IPS-20b (cell line): ENCODE data around the gene DPM1.

Experiments used
- H3K27ac ChIP-seq: one replicate; pipeline ENCODE4 v1.5.1; 2013; ENCODE audit warnings: low read length
- H3K27me3 ChIP-seq: 2 replicates; pipeline ENCODE4 v1.6.1; 2013; ENCODE audit warnings: mild to moderate bottlenecking, low read length, inconsistent platforms; ENCODE audit not compliant: insufficient read depth
- H3K36me3 ChIP-seq: 2 replicates; pipeline ENCODE4 v1.6.1; 2013; ENCODE audit warnings: low read depth, mild to moderate bottlenecking, inconsistent platforms, low read length, moderate library complexity; ENCODE audit not compliant: insufficient read depth
- H3K4me1 ChIP-seq: 2 replicates; pipeline ENCODE4 v1.6.1; 2013; ENCODE audit warnings: mild to moderate bottlenecking, control low read depth, inconsistent platforms, low read length, moderate library complexity; ENCODE audit not compliant: insufficient read depth
- H3K4me3 ChIP-seq: 2 replicates; pipeline ENCODE4 v1.5.1; 2013; ENCODE audit warnings: mild to moderate bottlenecking, low read length, inconsistent platforms
- H3K9ac ChIP-seq: 2 replicates; pipeline ENCODE4 v1.6.1; 2013; ENCODE audit warnings: low read depth, mild to moderate bottlenecking, inconsistent platforms, low read length, moderate library complexity
- H3K9me3 ChIP-seq: 2 replicates; pipeline ENCODE4 v1.6.1; 2013; ENCODE audit warnings: mild to moderate bottlenecking, low read depth, low read length, inconsistent platforms; ENCODE audit not compliant: insufficient read depth

DPM1 gene

GRCh38 chr20:50977066-50978021 lies 19.0 kb upstream of the DPM1 start:
- Histone ChIP-seq H3K9ac (no peak overlapping the region), H3K27ac (no peak overlapping the region), H3K27me3 (no peaks in the 10 kb centered on the region), H3K36me3 (no peaks in the 10 kb centered on the region), H3K9me3 (no peaks in the 10 kb centered on the region), H3K4me3 (no peak overlapping the region), H3K4me1 (no peaks in the 10 kb centered on the region)

- no peaks in the 10 kb centered on the region for H3K4me1 ChIP-seq
- H3K27ac ChIP-seq: no peak overlapping the region
- H3K4me3 ChIP-seq: no peak overlapping the region
- H3K9me3 ChIP-seq: no peaks in the 10 kb centered on the region
- H3K36me3 ChIP-seq: no peaks in the 10 kb centered on the region
- H3K9ac ChIP-seq: no peak overlapping the region
- H3K27me3 ChIP-seq: no peaks in the 10 kb centered on the region
Measured at GRCh38 chr20:50975701-50976330, 17.5 kb upstream of the DPM1 start.

- no peak overlapping the region for H3K27ac ChIP-seq
Measured at GRCh38 chr20:50969912-50970311, 11.6 kb upstream of the DPM1 start.

GRCh38 chr20:50969435-50969834 lies 11.1 kb upstream of the DPM1 start:
- H3K9ac ChIP-seq: no peak overlapping the region
- no peaks in the 10 kb centered on the region; the same call in 1 of the 2 replicates for H3K4me1 ChIP-seq
- H3K27ac ChIP-seq: no peak overlapping the region
- no peak overlapping the region for H3K4me3 ChIP-seq
- no peaks in the 10 kb centered on the region for H3K9me3 ChIP-seq
- H3K27me3 ChIP-seq: no peaks in the 10 kb centered on the region
- no peaks in the 10 kb centered on the region for H3K36me3 ChIP-seq

More at GRCh38 chr20:50969912-50970311, 11.6 kb upstream of the DPM1 start:
- Histone ChIP-seq H3K9ac (no peak overlapping the region), H3K4me3 (no peak overlapping the region), H3K36me3 (no peaks in the 10 kb centered on the region), H3K4me1 (no peaks in the 10 kb centered on the region; the same call in 1 of the 2 replicates), H3K27me3 (no peaks in the 10 kb centered on the region), H3K9me3 (no peaks in the 10 kb centered on the region)

- no peak overlapping the region for H3K4me3 ChIP-seq
- H3K4me1 ChIP-seq: no peaks in the 10 kb centered on the region; the same call in 1 of the 2 replicates
- no peaks in the 10 kb centered on the region for H3K36me3 ChIP-seq
- no peaks in the 10 kb centered on the region for H3K27me3 ChIP-seq
- no peak overlapping the region for H3K9ac ChIP-seq
- no peak overlapping the region for H3K27ac ChIP-seq
- H3K9me3 ChIP-seq: no peaks in the 10 kb centered on the region
Measured at GRCh38 chr20:50968289-50968688, 10.0 kb upstream of the DPM1 start.

GRCh38 chr20:50967586-50967985 lies 9.3 kb upstream of the DPM1 start:
- Histone ChIP-seq H3K4me1 (no peaks in the 10 kb centered on the region; the same call in 1 of the 2 replicates), H3K4me3 (no peak overlapping the region), H3K27me3 (no peaks in the 10 kb centered on the region), H3K9ac (no peak overlapping the region), H3K9me3 (no peaks in the 10 kb centered on the region), H3K27ac (no peak overlapping the region), H3K36me3 (no peaks in the 10 kb centered on the region)

GRCh38 chr20:50959543-50960126 lies 1.3 kb upstream of the DPM1 start:
- peak overlapping the region; percentile 92 for H3K4me3 ChIP-seq

GRCh38 chr20:50958615-50959542 lies 547 bp upstream of the DPM1 start, which contains the start of gene MOCS3:
MOCS3 (plus strand) TSS chr20:50958818; CDS start chr20:50958843, 25 bp downstream.
- peak within 1 kb of the TSS; percentile 92 for H3K4me3 ChIP-seq
- H3K36me3 ChIP-seq: peaks cover 25% of the 10 kb centered on the region
- peaks cover 9% of the 10 kb centered on the region; the same call in 1 of the 2 replicates for H3K4me1 ChIP-seq
- H3K27ac ChIP-seq: peak within 1 kb of the TSS; percentile 99
- no peaks in the 10 kb centered on the region for H3K27me3 ChIP-seq
- no peaks in the 10 kb centered on the region for H3K9me3 ChIP-seq
- peak within 1 kb of the TSS; percentile 99 for H3K9ac ChIP-seq

More at GRCh38 chr20:50959543-50960126, 1.3 kb upstream of the DPM1 start:
- Histone ChIP-seq H3K27ac (no peak overlapping the region), H3K36me3 (peaks cover 17% of the 10 kb centered on the region), H3K9ac (peak overlapping the region; percentile 99; the same call in 1 of the 2 replicates), H3K4me1 (peaks cover 9% of the 10 kb centered on the region; the same call in 1 of the 2 replicates), H3K9me3 (no peaks in the 10 kb centered on the region), H3K27me3 (no peaks in the 10 kb centered on the region)

- no peaks in the 10 kb centered on the region for H3K9me3 ChIP-seq
- H3K27ac ChIP-seq: peak overlapping the region; percentile 99
- peaks cover 41% of the 10 kb centered on the region for H3K36me3 ChIP-seq
- H3K9ac ChIP-seq: peak overlapping the region; percentile 99
- peak overlapping the region; percentile 92 for H3K4me3 ChIP-seq
- H3K27me3 ChIP-seq: no peaks in the 10 kb centered on the region
- peaks cover 9% of the 10 kb centered on the region; the same call in 1 of the 2 replicates for H3K4me1 ChIP-seq
Measured at GRCh38 chr20:50957276-50957675, 1.1 kb downstream of the DPM1 start.

- Histone ChIP-seq H3K27ac (no peak overlapping the region), H3K36me3 (peaks cover 61% of the 10 kb centered on the region), H3K27me3 (no peaks in the 10 kb centered on the region)
Measured at GRCh38 chr20:50953821-50954220, 4.5 kb downstream of the DPM1 start.

More at GRCh38 chr20:50953821-50954220, 4.5 kb downstream of the DPM1 start:
- Histone ChIP-seq H3K9ac (no peak overlapping the region), H3K9me3 (no peaks in the 10 kb centered on the region), H3K4me3 (no peak overlapping the region), H3K4me1 (peaks cover 9% of the 10 kb centered on the region; the same call in 1 of the 2 replicates)
